Stimulated activated CD4-positive, alpha-beta T cell treated with anti-CD3 and anti-CD28 coated beads, TNF-alpha, amount 100 ng/mL, for 1 hour (primary cell): ENCODE results near the gene LEF1.

Experiments used
- DNase-seq, 3 donors: peaks; one replicate each; pipeline ENCODE4 v3.0.0-alpha.2; 2020; ENCODE audit warnings: low read depth in 3 of 3, low spot score in 1 of 3

Gene LEF1

DNA sequence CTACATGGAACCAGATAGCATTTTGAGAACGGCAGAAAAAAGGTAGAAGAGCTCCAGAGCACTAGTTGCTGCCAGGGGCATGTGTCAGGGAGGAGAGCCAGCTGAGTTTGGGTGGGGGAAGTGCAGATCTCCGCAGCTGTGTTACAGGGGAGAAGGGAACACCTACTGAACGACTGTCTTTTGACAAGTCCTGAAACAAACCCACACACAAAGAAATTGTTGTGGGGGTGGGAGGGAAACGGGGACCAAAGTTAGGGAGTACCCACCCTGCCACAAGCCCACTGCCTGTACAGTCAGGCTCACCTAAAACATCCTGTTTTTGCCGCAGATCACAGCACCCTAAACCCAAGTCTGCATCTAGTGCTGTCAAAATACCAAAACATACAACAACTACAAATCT lies 55.5 kb downstream of the LEF1 start:
- DNase-seq = peak in 2 of 3 donors; percentile 32 to 34

DNA sequence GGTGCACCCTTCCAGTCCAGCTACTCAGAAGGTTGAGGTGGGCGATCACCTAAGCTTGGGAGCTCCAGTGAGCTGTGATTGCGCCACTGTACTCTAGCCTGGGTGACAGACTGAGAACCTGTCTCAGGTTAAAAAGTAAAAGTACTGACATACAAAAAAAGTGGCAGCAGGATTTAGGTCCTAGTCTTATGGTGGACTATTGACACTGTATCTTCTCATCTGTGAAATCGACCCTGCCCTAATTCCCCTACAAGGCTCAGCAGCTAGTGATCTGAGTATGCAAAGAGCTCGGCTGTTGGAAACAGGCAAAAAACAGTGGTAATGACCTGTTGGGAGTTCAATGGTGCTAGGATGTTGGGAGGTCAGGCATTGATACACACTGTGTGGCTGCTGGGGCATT lies 57.0 kb downstream of the LEF1 start:
- DNase-seq = no peak

DNA sequence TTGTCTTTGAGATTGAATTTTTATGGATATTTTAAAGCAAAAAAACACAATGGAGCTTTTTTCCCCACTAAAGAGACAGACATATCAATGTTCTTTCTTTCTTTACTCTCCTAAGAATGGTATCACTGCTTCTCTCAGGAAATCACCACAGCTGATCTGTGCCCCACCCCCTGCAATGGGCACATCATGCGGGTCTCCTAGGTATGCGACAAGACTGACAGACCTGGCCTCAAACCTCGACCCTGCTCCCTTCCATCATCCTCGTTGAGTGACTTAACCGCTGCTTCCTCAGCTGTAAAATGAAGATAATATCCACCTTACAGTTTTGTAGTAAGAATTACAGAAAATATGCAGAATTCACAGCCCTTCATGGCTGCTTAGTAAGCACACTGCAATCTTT lies 58.3 kb downstream of the LEF1 start:
- DNase-seq = no peak

DNA sequence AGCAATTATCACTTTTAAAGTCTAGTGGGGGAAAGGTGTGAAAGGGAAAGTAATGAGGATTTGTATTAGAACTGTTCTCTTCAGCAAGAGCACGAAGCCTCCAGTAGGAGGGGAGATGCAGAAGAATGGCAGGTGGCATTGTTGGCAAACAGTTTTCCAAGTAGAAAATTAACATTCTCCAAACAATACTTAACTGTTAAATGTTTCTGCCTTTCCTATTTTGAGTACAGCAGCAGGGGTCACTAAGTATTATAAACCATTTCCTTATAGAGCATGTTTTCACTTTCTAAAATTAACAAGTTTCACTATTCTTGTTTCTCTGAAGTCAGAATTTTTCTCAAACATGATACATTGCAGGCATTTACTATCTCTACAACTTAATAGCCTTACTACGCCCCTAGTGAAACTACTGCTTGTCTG lies 58.7 kb downstream of the LEF1 start:
- no peak for DNase-seq

DNA sequence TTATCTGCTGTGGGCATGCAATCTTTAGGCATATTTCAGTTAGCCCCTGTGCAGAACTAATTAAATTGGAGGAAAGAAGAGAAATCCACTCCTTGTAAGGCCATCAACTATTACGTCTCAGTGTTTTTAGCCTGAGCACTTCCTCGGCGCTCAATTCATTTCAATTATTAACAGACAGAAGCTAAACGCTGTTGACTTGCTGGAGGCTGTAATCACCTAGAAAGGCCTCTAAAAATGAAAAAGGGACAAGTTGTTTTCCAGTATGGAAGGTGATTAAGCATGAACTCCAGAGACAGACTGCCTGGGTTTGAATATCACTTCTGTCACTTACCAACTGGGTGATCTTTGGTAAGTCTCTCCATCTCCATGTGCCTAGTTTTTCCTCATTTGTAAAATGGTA lies 59.6 kb downstream of the LEF1 start:
- DNase-seq = no peak

DNA sequence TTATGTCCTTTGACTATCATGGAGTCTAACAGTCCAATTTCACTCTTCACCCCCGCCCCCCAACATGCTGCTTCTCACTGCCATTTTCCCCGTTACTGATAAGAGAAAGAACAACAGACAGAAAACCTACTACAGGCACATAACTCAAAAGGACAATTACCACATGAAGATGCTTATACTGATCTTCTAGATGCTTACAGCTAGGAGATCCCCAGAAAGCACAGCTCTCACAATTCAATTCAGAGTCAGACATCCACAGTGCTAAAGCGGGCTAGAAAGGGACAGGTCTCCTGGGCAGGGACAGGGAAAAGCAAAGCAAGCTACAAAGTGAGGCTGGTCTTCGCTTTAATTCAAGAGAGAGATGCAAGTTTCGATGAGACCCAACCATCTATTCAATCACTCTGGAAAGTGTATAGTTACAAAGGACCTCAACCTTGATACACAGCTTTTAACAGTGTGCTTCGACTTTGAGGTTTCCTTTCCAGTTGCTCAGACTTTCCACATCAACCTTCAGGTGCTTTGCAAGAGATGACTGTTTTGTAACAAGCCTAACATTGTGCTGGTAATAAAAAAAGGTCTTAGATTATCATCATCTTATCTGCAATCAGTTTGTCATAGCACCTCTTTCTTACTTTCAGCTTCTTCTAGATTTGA lies 60.9 kb downstream of the LEF1 start:
- DNase-seq = peak in 2 of 3 donors; percentile 25 to 38

DNA sequence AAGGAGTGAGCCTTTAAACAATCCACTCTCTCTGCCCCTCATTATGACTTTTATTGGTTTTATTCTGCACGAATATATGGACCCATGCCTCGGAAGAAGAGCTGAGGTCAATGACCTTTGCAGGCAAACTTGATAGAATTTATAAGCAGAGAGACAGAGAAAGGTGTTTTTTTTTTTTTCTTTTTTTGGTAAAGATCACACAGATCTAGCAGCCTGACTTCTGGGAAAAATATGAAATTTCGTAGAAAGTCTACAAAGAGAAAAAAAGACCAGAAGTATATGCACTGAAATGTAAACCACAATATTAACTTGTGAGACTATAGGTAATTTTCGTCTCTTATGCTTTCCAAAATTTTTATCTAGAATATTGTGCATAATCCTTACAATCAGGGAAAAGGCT lies 61.6 kb downstream of the LEF1 start:
- DNase-seq = no peak

DNA sequence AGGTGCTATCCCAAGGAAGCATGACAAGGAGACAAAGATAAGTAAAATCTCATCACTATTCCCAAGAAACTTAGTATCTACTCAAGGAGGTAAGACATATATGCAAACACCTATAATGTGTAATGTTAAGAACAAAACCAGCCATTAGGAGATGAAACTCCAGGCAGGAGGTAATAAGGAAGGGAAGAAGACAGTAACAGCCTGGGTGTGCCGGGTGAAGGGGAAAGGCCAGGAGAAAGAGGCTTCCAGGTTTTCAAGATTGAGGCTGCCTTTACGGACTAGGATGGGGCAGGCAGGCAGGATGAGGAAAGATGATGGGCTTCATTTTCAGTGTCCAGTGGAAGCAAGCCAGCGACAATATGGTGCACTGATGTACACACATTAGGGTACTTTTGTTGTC lies 62.5 kb downstream of the LEF1 start:
- no peak for DNase-seq

DNA sequence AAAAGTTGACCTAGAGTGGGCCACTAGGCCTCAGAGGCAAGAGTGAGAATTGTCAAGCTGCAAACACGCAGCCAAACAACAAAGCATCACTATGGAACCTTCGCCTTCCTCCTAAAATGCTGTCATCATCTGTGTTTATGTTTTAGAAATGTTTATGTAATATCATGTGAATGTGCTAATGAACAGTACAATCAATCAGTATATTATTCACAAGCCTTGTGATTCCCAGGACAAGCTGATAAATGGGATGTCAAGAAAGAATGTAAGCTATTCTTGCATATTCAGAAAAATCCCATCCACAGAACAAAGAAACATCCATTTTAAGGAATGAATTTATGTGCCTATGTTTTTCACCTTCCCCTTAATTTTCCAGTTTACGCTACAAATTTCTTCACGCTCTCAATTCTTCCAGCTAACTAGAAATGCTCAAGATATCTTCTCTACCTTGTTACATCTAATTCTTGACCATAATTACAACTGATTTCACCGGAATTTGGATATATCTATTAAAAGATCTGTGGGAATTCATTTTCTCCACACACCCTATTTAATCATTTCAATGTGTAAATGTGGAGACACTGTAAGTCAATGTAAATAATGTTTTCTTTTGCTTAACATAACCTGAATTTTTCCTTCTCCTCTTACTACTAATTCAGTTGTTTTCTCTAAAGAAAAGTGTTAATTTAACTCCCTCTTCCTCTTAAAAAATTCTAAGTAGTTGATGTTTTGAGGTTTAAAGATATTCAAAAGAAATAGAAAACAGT lies 65.5 kb downstream of the LEF1 start:
- no peak for DNase-seq

DNA sequence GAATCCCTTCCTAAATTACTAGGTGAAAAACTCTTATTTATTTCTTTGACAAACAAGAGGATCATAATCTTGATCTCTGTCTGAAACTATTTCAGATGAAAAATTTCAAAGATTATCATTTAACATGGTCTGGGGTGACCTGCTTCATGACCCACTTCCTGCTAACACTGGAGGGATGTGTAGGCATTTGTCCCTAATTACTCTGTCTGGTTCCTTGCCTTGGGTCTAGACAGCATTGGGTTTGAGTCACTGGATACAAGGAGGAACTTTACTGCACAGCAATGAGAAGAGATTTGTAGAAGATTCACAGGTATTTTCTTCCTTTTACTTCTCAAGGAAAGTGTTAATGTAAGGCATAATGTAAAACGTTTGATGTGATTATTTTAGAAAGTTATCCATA lies 67.9 kb downstream of the LEF1 start:
- DNase-seq = no peak

DNA sequence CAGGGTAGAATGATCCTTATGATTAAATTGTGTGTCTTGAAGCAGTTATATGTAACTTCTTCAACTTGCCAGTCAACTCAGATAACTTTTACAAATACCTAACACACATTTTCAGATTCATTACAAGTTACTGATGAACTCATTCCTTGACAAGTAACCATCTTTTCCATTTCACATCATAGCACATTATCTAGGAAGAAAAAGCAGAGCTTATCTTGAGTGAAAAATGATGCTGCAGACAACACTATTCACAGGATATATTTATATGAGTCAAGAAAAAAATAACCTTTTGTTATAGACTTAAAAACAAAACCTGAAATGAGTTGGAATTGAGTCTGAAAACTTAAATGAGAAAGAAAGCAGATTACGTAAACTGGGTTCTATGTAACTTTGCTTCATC lies 68.9 kb downstream of the LEF1 start:
- no peak for DNase-seq

DNA sequence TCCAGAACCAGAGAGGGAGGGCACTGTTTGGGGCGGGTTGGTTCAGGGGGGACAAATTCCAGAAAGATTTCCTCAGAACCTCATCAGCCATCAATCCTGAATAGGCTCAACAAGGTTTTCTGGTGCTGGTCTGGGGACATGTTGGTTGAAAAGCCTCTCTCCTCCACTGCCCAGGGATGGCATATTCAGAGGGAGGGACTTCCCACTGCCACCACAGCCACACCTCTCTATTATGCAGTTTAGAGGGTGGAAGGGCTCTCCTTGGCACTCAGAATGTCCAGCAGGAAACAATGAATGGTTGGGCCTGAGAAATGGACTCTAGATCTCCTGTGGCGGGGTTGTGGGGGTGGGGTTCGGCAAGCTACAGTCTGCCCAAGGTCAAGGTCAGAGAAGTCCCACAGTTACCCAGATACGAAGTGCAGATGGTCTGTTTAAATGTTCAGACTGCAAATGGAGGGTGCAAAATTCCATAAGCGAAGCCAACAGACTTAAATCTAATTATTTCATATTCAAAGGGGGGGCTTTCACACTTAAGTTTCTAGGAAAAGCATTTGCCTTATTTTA lies 70.7 kb downstream of the LEF1 start:
- DNase-seq = no peak

DNA sequence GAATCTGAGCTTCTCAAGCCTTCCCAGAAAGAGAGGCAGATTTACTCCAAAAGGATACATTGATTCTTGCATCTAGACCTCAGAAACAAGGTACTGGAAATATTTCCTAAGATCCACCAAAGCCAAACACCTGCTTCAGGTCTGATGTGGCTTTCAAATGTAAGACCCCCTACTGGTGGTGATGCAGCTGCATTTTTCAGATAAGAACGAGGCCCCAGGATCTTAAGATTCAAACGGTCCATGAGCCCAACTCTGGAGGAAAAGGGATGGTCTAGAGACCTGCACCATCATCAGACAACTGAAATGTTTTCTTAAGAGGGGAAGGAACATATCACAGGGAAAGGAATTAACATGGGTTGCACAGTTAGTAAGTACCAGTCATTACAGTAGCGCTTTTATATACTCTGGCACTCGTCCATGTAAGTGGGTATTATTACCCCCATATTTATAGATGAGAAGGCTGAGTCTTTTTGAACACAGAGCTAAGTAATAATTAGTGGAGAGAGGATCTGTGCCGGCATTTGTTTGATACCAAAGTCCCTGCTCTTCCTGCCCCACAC lies 73.7 kb downstream of the LEF1 start:
- no peak for DNase-seq

DNA sequence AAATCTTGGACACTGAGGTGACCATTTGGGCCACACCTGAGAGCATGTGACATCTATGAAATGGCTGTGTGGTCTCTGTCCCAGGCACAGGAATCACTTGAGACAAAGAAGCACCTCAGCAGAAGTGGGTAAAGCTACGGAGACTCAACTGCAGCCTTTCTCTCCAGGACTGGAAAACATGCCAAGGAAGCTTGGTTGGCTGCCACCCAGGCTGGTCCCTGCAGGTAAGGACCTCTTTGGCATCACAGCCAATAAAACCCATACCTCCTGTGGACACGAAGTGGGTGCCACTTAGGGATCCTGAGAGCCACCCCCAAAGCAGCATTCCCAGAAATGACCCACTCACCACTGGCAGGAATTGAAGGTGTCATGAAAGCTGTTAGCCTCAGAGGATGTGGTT lies 74.6 kb downstream of the LEF1 start:
- no peak for DNase-seq

DNA sequence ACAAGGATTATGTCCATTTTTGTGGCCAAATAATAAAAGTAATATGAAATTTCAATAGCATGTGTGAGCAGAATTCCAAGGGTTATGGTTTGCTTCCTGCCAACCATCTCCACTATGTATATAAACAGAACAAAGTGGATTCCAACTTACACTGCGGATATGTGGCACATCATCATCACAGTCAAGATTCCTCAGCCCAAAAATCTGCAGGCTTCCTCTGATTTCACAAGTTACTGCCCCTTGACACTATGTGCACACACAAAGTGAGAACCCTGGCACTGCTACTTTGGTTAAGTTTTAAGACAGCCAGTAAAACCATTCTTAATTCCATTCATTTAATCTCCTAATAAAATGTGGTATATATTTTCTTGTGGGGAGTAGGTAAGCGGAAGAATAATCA lies 76.4 kb downstream of the LEF1 start:
- no peak for DNase-seq

DNA sequence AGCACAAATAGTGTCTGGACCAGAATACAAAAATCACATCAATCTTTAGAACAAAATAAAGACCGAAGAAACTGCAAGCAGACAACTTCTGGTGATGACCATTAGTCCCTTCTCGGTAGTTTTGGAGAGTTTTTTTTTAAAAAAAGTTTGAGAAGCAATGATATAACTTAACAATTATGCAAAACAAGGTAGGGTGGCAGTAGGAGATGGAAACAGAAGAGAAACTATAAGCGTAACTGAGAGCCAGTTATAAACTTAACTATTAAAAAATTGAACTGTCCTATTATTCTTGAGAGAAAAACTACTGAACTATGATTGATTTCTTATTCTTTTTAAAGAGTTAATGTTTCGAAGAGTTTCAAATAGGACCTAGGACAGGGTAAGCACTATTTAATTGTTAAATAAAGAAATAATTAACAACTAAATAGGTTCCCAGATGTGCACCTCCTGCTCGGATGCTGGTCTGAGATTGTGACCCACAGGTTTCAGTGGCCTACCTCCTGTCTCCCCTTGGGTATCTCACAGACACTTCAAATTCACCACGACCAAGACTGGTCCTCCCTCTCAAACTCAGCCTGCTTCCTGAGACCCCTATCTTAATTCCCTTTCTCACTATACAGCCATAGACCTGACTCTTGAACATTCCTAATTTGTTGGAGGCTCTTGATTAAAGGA lies 81.3 kb downstream of the LEF1 start:
- DNase-seq = no peak

DNA sequence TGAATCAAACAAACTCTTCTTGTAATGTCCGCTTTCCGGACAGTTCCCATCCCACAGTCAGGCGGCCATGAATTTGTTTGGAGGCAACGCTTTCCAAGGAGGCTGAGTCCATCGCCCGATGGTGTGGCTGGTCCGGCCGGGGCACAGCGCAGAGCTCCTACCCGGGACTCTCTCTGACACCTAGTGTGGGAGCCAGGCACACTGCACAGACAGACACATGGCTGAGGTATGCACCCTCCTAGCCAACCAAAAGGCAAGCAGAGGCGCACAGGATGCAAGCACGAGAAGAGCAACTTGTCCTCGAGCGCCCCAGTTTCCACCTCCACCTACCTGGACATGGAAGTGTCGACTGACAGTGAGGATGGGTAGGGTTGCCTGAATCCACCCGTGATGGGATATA lies 87.5 kb downstream of the LEF1 start:
- DNase-seq = peak in 1 of 3 donors; percentile 5

DNA sequence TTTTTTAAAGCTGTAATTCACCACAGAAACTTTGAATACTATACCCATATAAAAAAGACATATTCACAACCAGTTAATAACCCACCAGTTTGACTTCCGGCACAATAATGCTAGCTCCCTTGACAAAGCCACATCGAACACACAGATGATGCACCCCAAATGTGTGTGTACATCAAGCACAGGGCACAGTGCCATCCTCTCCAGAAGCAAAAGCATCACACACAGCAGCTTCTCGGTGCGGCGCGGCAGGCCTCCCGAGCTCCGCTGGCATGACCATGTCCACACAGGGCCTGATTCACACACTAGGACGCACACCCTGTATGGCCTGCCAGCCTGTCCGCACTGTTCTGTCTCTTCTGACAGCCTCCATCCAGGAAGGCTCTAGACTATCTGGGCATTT lies 88.0 kb downstream of the LEF1 start:
- DNase-seq = peak in 1 of 3 donors; percentile 16

DNA sequence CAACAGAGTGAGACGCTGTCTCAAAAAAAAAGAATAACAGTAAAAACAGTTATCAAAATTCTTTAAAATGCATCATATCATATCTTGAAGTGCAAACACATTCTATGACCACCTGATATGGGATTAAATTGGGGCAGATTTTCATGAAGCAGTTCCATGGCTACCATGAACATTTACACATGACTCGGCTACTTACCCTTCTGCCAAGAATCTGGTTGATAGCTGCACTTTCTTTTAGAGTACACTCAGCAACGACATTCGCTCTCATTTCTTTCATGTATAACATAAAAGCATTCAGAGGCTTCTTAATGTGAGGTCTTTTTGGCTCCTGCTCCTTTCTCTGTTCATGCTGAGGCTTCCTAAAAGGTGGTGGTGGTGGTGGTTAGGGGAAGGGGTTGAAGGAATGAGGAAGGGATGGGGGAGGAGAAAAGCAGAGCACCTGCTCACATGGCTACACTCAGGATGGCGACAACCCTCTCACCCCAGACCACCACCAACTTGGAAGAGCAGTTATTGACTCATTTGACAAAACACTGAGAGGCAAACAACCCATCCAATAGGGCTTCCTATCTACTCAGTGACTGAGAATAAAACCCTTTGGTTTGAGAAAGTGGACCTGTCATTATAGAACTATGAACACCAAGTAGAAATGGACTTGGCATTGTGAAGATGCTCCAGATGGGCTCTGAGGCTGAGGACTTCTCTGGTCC lies 90.6 kb downstream of the LEF1 start:
- no peak for DNase-seq

DNA sequence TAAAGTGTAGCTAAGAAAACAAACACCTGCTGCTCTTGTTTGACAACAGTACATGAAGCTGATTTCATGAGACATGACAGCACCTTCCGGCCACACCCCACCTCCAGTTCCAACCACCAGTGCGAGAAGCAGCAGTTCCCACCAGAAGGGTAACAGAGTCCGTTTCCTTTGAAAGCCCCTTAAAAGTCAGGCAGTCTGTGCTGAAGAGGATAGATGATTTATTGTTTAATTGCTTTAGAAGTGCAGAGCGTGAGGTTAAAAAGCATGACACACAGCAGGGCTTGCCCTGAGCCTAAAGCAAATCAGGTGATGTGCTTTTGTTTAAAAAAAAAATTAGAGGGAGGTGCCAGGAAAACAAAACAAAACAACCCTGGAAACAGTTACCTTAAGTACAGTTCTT lies 96.4 kb downstream of the LEF1 start:
- peak in 2 of 3 donors; percentile 32 to 46 for DNase-seq

DNA sequence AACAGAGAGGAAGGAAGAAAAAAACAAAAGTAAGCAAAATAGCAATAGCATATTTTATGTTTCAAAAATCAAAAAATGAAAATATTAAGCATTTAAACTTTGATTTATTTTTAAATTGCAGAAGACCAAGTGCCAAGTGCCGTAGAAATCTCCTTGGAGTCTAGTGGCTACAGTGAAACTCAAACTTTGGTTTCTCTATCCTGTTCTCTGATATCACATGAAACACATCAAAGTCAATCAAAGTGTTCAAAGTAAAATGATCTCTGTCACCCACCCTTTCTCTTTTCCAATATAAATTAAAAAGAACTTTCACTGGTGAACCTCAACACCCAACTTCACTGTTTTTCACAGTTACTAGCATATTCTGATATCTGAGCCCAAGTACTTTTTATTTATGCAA lies 98.0 kb downstream of the LEF1 start:
- DNase-seq = no peak
